Right lobe of liver (tissue), 4 donors: Measurements from ENCODE around the gene NPFFR1.

Experiments used
- POLR2A ChIP-seq: fragments of 450-650 bp; IDR thresholded peaks from one replicate; pipeline ENCODE4 v1.6.1; 2017; ENCODE audit warnings: antibody characterized with exemption, mild to moderate bottlenecking
- TF ChIP-seq, protein P1 (sequence below), 4 donors: fragments of 200-600 bp in 3 of 4; fragments of 450-650 bp in 1 of 4; IDR thresholded peaks; one replicate each; pipeline versions ENCODE4 v1.5.1 to v1.8.0; 2016 to 2022; ENCODE audit warnings: antibody characterized with exemption in 4 of 4, mild to moderate bottlenecking in 2 of 4
- donor health status: DM: no; HTN: no; CAD: no.
- donor health status: DM: no; HTN: no; CAD: no.
- donor health status: DM: no; HTN: yes; CAD: no.

GRCh38 chr10:70254778-70255328 is 29.0 kb downstream of the NPFFR1 start:
- TF ChIP-seq POLR2A = no peak
- TF ChIP-seq, protein P1, sequence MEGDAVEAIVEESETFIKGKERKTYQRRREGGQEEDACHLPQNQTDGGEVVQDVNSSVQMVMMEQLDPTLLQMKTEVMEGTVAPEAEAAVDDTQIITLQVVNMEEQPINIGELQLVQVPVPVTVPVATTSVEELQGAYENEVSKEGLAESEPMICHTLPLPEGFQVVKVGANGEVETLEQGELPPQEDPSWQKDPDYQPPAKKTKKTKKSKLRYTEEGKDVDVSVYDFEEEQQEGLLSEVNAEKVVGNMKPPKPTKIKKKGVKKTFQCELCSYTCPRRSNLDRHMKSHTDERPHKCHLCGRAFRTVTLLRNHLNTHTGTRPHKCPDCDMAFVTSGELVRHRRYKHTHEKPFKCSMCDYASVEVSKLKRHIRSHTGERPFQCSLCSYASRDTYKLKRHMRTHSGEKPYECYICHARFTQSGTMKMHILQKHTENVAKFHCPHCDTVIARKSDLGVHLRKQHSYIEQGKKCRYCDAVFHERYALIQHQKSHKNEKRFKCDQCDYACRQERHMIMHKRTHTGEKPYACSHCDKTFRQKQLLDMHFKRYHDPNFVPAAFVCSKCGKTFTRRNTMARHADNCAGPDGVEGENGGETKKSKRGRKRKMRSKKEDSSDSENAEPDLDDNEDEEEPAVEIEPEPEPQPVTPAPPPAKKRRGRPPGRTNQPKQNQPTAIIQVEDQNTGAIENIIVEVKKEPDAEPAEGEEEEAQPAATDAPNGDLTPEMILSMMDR (IDR thresholded peaks at IDR 0.05) = no peak
